Endodermal cell (in vitro differentiated cells): ENCODE measurements around the gene RAX2. TPM values are rescaled to one million over a fixed set of nuclear protein-coding genes. Genes with fewer than 3 reads are reported as not detected.

ENCODE experiments used
- DNase-seq: peaks from one replicate; pipeline ENCODE4 v3.0.0-alpha.2; 2017
- H3K27ac ChIP-seq: 2 replicates; pipeline ENCODE4 v1.5.1; 2013; ENCODE audit warnings: mild to moderate bottlenecking, low read depth, low read length, moderate library complexity
- H3K27me3 ChIP-seq: 2 replicates; pipeline ENCODE4 v1.6.1; 2013; ENCODE audit warnings: mild to moderate bottlenecking, low read length, moderate library complexity; ENCODE audit not compliant: insufficient read depth, control insufficient read depth, poor library complexity, severe bottlenecking
- H3K36me3 ChIP-seq: 2 replicates; pipeline ENCODE4 v1.7.0; 2013; ENCODE audit warnings: mild to moderate bottlenecking, low read length, moderate library complexity; ENCODE audit not compliant: control insufficient read depth, insufficient read depth
- H3K4me1 ChIP-seq: one replicate; pipeline ENCODE4 v1.7.0; 2013; ENCODE audit warnings: low read length; ENCODE audit not compliant: control insufficient read depth, insufficient read depth
- H3K4me3 ChIP-seq: 2 replicates; pipeline ENCODE4 v1.5.1; 2013; ENCODE audit warnings: mild to moderate bottlenecking, low read length, moderate library complexity
- H3K9ac ChIP-seq: 2 replicates; pipeline ENCODE4 v1.6.1; 2013; ENCODE audit warnings: mild to moderate bottlenecking, low read length, moderate library complexity; ENCODE audit not compliant: poor library complexity, severe bottlenecking; ENCODE audit errors: extremely low read depth
- H3K9me3 ChIP-seq: 2 replicates; pipeline ENCODE4 v1.6.1; 2013; ENCODE audit warnings: mild to moderate bottlenecking, low read length, moderate library complexity; ENCODE audit not compliant: control insufficient read depth
- H3K27ac Mint-ChIP-seq: 2 replicates; pipeline ENCODE4 v1.8.0; 2020; ENCODE audit warnings: mixed read lengths
- H3K27me3 Mint-ChIP-seq: 2 replicates; pipeline ENCODE4 v1.8.0; 2021; ENCODE audit warnings: mild to moderate bottlenecking, mixed read lengths; ENCODE audit not compliant: insufficient read depth
- H3K36me3 Mint-ChIP-seq: 2 replicates; pipeline ENCODE4 v1.8.0; 2020; ENCODE audit warnings: low read depth, mixed read lengths
- H3K4me1 Mint-ChIP-seq: 2 replicates; pipeline ENCODE4 v1.8.0; 2020; ENCODE audit warnings: mixed read lengths
- H3K4me3 Mint-ChIP-seq: 2 replicates; pipeline ENCODE4 v1.8.0; 2020; ENCODE audit warnings: mild to moderate bottlenecking, moderate library complexity, mixed read lengths
- H3K9me3 Mint-ChIP-seq: 2 replicates; pipeline ENCODE4 v1.8.0; 2020; ENCODE audit warnings: mild to moderate bottlenecking, mixed read lengths
- WGBS, 2 experiments: methylation state at CpG; one replicate each; pipeline versions ENCODE4 v1.1.5 to v1.1.7; 2013; ENCODE audit warnings: missing lambda C conversion rate in 2 of 2, mixed read lengths in 1 of 2; ENCODE audit not compliant: insufficient coverage in 1 of 2, insufficient read length in 1 of 2; 5-methylcytosine and 5-hydroxymethylcytosine counted together
- total RNA-seq, 2 donors: library from RNA; stranded (reverse); fragmentation: NEBNext Ultra II Directional in 1 of 2; extraction: Animal tissue kit (Norgen Biotek cat#: 25700) in 1 of 2; gene quantifications; 2 replicates in 1 of 2; 3 replicates in 1 of 2; pipeline ENCODE4 v1.2.1, GENCODE V29; 2021
- TF ChIP-seq, protein P1 (sequence below): fragments of 200-600 bp; sonication (generic); conservative IDR thresholded peaks from 2 replicates; pipeline ENCODE4 v1.5.0; 2021; ENCODE audit warnings: antibody characterized with exemption, mild to moderate bottlenecking

The RAX2 gene
- total RNA-seq, 2 donors from 2014 or later: not detected

DNA sequence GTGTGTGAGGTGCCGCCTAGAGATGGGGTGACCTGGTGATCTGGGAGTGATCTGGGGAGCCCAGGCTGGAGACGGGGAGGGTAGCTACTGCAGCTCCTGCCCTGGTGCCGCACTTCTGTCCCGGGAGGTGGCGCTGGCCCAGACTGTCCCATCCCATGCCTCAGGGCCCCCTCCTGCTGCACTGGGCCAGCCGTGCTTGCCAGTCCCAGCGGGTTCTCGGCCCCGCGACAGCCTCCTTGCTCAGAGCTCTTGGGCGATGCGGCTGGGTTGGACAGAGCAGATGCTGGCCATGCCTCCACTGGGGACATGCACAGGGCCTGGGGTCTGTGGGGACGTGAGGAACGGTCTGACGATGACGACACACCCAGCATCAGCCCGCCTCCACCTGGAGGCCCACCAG lies 2.5 kb downstream of the RAX2 start:
- Mint-ChIP-seq H3K4me1 (no peaks in the 10 kb centered on the region), H3K36me3 (peaks cover 10% of the 10 kb centered on the region), H3K27me3 (no peaks in the 10 kb centered on the region), H3K27ac (no peak overlapping the region), H3K9me3 (no peaks in the 10 kb centered on the region), H3K4me3 (no peak overlapping the region)
- no peak overlapping the region for H3K4me3 ChIP-seq
- TF ChIP-seq, protein P1, sequence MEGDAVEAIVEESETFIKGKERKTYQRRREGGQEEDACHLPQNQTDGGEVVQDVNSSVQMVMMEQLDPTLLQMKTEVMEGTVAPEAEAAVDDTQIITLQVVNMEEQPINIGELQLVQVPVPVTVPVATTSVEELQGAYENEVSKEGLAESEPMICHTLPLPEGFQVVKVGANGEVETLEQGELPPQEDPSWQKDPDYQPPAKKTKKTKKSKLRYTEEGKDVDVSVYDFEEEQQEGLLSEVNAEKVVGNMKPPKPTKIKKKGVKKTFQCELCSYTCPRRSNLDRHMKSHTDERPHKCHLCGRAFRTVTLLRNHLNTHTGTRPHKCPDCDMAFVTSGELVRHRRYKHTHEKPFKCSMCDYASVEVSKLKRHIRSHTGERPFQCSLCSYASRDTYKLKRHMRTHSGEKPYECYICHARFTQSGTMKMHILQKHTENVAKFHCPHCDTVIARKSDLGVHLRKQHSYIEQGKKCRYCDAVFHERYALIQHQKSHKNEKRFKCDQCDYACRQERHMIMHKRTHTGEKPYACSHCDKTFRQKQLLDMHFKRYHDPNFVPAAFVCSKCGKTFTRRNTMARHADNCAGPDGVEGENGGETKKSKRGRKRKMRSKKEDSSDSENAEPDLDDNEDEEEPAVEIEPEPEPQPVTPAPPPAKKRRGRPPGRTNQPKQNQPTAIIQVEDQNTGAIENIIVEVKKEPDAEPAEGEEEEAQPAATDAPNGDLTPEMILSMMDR: no peak
- WGBS, 2 experiments: 75 to 89% methylated on average over 6 to 17 of the region's 17 CpGs
- H3K9me3 ChIP-seq: no peaks in the 10 kb centered on the region
- no peak overlapping the region for H3K27ac ChIP-seq
- no peaks in the 10 kb centered on the region for H3K36me3 ChIP-seq
- DNase-seq: peak; percentile 60
- H3K9ac ChIP-seq: no peak overlapping the region
- H3K4me1 ChIP-seq: no peaks in the 10 kb centered on the region
- H3K27me3 ChIP-seq: no peaks in the 10 kb centered on the region

DNA sequence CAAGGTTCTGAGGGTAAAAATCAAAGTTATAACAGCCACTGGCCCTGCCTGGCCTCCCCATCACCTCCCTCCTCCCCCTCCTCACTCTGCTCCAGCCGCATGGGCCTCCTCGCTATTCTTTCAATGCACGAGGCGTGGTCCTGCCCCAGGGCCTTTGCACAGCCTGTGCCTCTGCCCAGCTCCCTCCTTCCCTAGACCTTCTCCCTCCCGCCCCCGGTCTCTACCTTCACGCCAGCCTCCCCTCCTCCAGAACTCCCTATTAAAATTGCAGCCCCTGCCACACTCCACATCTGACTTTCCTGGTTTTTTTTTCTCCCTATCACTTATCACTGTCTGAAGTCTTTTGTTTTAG lies 3.3 kb downstream of the RAX2 start:
- no peak overlapping the region for H3K9ac ChIP-seq
- no peak overlapping the region for H3K4me3 Mint-ChIP-seq
- H3K36me3 Mint-ChIP-seq: peaks cover 10% of the 10 kb centered on the region
- no peaks in the 10 kb centered on the region for H3K36me3 ChIP-seq
- no peak overlapping the region for H3K4me3 ChIP-seq
- no peaks in the 10 kb centered on the region for H3K27me3 Mint-ChIP-seq
- no peaks in the 10 kb centered on the region for H3K9me3 ChIP-seq
- H3K9me3 Mint-ChIP-seq: no peaks in the 10 kb centered on the region
- H3K27ac Mint-ChIP-seq: no peak overlapping the region
- no peak overlapping the region for H3K27ac ChIP-seq
- TF ChIP-seq, protein P1: no peak
- H3K4me1 Mint-ChIP-seq: no peaks in the 10 kb centered on the region
- 92 to 96% methylated on average over 3 to 7 of the region's 7 CpGs for WGBS, 2 experiments
- no peaks in the 10 kb centered on the region for H3K27me3 ChIP-seq
- H3K4me1 ChIP-seq: no peaks in the 10 kb centered on the region
- DNase-seq: peak; percentile 40

DNA sequence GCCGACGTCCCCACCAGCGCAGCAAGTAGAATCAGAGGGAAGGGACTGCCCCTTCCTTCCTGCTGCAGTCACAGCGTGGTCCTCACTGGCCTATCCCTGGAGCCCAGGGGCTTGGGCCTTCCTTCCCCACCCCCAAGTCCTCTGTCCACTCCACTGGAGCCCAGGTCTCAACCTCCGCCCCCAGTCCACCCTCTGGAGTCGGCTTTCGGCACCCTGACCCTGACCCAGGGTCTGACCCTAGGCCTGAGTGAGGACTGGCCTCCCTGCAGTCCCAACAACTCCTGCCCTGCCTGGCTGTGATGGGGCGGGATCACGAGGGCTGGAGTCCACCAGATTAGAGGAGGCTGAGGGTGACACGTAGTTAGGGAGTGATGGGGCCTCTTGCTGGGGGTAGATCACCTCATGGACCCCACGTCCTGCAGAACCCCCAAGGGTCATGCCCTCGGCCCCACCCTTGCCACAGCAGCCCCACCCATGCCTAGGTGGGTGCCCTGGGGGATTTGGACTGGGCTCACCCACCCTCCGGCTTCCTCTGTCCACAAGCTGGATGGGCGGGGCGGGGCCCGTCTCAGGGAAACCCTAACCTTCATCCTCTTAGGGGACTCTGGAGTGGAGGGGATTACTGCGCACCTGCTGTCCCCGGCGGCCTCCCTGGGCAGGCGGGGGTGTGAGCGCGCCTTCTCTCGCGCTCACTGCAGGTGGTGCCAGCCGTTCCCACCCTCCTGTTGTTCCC lies 3.8 kb downstream of the RAX2 start:
- Histone ChIP-seq H3K36me3 (no peaks in the 10 kb centered on the region), H3K4me3 (no peak overlapping the region), H3K9me3 (no peaks in the 10 kb centered on the region), H3K27me3 (no peaks in the 10 kb centered on the region), H3K4me1 (no peaks in the 10 kb centered on the region), H3K27ac (no peak overlapping the region), H3K9ac (no peak overlapping the region)
- Mint-ChIP-seq H3K27me3 (no peaks in the 10 kb centered on the region), H3K27ac (no peak overlapping the region), H3K4me3 (no peak overlapping the region), H3K9me3 (no peaks in the 10 kb centered on the region), H3K4me1 (no peaks in the 10 kb centered on the region), H3K36me3 (peaks cover 10% of the 10 kb centered on the region)
- peak; percentile 42 for DNase-seq
- 89 to 92% methylated on average over 17 to 25 of the region's 25 CpGs for WGBS, 2 experiments
- TF ChIP-seq, protein P1: no peak
